GM19468 (cell line): ENCODE measurements around the gene WDR33.
"Not testable (repeated sequence)": the region's sequence is repeated elsewhere in the genome, so short reads cannot be mapped to it uniquely, and the experiment has no call there.

Experiments
- ATAC-seq: cut with Tn5 transposase; IDR thresholded peaks from one replicate; pipeline ENCODE4 v1.9.1; 2021; ENCODE audit warnings: mild to moderate bottlenecking, moderate library complexity, moderate number of reproducible peaks; ENCODE audit not compliant: unreplicated experiment; ENCODE audit errors: extremely low read depth

Gene WDR33

DNA sequence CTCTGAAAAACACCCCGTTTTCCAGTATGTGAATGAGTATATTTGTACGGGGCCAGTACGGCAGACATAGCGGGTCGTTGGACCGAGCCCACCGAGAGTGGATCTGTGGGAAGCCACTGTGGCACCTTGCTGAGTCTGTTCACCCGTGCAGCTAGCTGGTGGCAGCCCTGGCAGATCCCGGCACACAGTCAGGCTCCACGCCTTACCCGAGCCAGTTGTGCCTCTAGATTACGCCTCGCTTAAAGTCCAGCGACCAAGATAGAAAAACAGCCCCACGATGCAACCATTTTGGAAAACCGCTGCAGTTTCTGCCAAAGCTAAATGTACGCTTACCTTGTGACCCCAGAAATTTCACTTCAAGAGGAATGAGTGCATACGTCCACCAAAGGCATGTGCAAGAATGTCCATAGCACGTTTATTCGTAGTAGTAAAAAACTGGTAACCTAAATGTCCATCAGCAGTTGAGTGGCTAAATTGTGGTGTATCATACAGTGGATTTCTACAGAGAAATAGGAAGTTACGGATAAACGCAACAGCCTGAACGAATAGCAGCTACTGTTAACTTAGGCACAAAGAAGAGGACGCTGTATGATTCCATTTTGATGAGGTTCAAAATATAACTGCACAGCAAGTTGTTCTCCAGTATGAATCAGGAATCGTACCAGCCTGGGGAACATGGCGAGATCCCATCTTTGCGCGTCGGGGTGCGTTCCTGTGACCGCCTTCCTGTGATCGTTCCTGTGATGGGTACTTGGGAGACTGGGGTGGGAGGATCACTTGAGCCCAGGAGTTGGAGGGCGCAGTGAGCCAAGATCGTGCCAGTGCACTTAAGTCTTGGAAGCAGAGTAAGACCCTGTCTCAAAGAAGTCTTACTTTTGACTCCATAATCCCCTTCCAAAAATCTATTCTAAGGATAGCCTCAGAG lies 688 bp upstream of the WDR33 start:
- no peak for ATAC-seq

- ATAC-seq: no peak
Observed at GRCh38 chr2:127810156-127810618, 784 bp downstream of the WDR33 start.

GRCh38 chr2:127807678-127808353 lies 3.2 kb downstream of the WDR33 start:
- ATAC-seq: no peak

- not testable (repeated sequence) for ATAC-seq
Observed at GRCh38 chr2:127806860-127807259, 4.1 kb downstream of the WDR33 start.

DNA sequence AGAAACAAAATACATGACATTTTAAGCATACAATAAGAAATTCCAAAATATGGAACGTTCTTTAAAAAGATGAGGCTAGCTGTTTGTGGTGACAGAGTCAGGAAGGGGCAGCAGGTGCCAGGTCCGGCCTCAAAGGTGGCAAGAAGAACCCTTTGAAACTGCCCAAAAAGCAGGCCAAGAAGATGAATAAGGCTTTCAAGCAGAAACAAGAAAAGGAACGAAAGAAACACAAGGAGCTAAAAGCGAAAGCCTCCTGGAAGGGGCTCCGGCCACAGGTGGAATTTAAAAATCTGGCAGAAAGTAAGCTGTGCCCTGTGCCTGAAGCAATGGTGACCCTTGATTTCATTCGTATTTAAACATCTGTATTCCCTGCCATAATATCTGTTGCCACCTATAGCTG lies 5.5 kb downstream of the WDR33 start:
- ATAC-seq: no peak

DNA sequence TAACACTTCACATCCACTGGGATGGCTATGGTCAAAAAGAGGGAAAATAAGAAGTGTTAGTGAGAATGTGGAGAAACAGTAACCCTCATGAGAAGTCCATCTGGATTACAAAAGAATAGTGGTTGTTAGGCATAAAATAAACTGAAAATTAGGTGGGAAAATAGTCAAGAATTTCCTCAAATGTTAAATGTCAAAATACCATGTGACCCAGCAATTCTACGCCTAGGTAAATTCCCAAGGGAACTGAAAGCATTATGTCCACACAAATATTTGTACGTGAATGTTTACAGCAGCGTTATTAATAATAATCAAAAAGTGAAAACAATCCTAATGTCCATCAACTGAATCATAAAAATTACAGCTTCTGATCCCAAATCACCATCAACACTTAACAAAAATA lies 11.0 kb downstream of the WDR33 start:
- no peak for ATAC-seq

- no peak for ATAC-seq
Observed at GRCh38 chr2:127796389-127796788, 14.6 kb downstream of the WDR33 start.

GRCh38 chr2:127794901-127795300 lies 16.1 kb downstream of the WDR33 start:
- not testable (repeated sequence) for ATAC-seq

GRCh38 chr2:127792805-127793204 lies 18.2 kb downstream of the WDR33 start:
- ATAC-seq: no peak

GRCh38 chr2:127790694-127791529 lies 20.1 kb downstream of the WDR33 start:
- no peak for ATAC-seq

- ATAC-seq: no peak
Observed at GRCh38 chr2:127786048-127786809, 24.7 kb downstream of the WDR33 start.

- no peak for ATAC-seq
Observed at GRCh38 chr2:127784965-127785518, 25.9 kb downstream of the WDR33 start.

DNA sequence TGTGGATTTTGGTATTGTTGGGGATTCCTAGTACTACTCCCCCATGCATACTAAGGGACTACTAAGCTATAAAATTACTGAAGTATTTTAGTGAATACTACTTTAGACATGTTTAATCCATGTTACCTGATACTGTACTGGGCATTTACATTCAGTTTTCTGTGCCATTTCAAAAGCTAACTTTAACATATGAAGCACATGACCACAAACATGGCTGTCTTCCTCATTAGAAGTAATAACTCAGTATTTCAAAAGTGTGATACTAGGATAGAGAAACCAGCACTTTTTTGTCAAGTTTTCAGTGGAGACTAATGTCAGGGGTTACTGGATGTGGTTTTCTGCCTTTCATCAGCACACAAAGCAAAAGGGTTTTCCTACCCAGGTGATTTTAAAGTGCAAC lies 27.9 kb downstream of the WDR33 start:
- ATAC-seq: no peak

- ATAC-seq: no peak
Observed at GRCh38 chr2:127778850-127779249, 32.1 kb downstream of the WDR33 start.

DNA sequence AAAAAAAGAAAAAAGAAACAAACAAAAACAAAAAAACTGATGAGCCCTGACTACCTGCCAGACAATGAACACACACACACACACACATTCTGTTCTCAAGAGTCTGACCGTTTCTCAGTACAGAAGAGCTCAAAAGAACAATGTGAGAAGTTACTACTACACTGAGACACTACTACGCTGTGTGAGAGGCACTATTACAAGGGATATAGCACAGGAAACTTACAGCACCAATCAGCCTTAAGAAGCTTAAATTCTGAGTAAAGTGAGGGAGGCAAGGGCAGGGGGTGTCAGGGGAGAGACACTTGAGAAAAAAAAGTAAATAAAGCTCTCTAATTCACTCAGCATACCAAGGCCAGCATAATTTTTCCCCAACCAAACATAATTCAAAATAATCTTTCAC lies 32.5 kb downstream of the WDR33 start:
- no peak for ATAC-seq

DNA sequence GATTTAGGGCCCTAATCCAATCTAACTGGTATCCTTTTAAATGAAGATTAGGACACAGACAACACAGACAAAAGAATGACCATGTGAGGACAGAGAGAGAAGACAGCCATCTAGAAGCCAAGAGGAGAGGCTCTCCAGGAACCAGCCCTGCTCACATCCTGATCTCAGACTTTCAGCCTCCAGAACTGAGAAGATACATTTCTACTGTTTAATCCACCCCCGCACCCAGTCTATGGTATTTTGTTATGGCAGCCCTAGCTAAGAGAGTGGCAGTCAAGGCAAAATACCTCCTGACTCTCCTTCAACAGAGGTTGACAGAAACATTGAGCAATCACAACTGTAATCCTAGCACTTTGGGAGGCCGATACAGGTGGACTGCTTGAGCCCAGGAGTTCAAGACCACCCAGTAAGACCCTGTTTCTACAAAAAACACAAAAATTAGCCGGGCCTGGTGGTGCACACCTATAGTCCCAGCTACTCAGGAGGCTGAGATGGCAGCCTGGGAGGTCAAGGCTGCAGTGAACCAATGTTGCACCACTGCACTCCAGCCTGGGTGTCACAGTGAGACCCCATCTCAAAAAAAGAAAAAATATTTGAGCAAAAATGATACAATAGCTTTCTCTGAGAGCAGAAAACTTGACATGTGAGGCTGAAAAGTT lies 34.7 kb downstream of the WDR33 start:
- ATAC-seq: no peak

GRCh38 chr2:127771756-127772155 lies 39.2 kb downstream of the WDR33 start:
- ATAC-seq: no peak

- ATAC-seq: no peak
Observed at GRCh38 chr2:127770973-127771735, 39.8 kb downstream of the WDR33 start.
